Effector memory CD4-positive, alpha-beta T cell (primary cell): Measurements from ENCODE around the gene SLC4A5.
"Not testable (repeated sequence)": the region's sequence is repeated elsewhere in the genome, so short reads cannot be mapped to it uniquely, and the experiment has no call there.

Source experiments
- DNase-seq, 3 donors: peaks; one replicate each; pipeline ENCODE4 v3.0.0-alpha.2; 2020
- H3K27ac ChIP-seq: 2 replicates; pipeline ENCODE4 v1.7.0; 2013; ENCODE audit warnings: mild to moderate bottlenecking, low read length, moderate library complexity; ENCODE audit not compliant: insufficient read depth, poor library complexity, severe bottlenecking
- H3K27me3 ChIP-seq: replicated peaks from 2 replicates; pipeline ENCODE4 v1.7.0; 2013; ENCODE audit warnings: mild to moderate bottlenecking, low read length; ENCODE audit not compliant: insufficient read depth, control insufficient read depth, poor library complexity, severe bottlenecking
- H3K36me3 ChIP-seq: 2 replicates; pipeline ENCODE4 v1.7.0; 2013; ENCODE audit warnings: mild to moderate bottlenecking, low read length, moderate library complexity; ENCODE audit not compliant: control insufficient read depth, insufficient read depth
- H3K4me1 ChIP-seq: 2 replicates; pipeline ENCODE4 v1.7.0; 2013; ENCODE audit warnings: low read length, mild to moderate bottlenecking; ENCODE audit not compliant: control insufficient read depth, insufficient read depth, poor library complexity, severe bottlenecking
- H3K4me3 ChIP-seq: 2 replicates; pipeline ENCODE4 v1.7.0; 2013; ENCODE audit warnings: low read length, low read depth, mild to moderate bottlenecking; ENCODE audit not compliant: insufficient read depth, poor library complexity, severe bottlenecking
- H3K9me3 ChIP-seq: 2 replicates; pipeline ENCODE4 v1.7.0; 2013; ENCODE audit warnings: mild to moderate bottlenecking, low read length, moderate library complexity; ENCODE audit not compliant: control insufficient read depth

SLC4A5 gene

DNA sequence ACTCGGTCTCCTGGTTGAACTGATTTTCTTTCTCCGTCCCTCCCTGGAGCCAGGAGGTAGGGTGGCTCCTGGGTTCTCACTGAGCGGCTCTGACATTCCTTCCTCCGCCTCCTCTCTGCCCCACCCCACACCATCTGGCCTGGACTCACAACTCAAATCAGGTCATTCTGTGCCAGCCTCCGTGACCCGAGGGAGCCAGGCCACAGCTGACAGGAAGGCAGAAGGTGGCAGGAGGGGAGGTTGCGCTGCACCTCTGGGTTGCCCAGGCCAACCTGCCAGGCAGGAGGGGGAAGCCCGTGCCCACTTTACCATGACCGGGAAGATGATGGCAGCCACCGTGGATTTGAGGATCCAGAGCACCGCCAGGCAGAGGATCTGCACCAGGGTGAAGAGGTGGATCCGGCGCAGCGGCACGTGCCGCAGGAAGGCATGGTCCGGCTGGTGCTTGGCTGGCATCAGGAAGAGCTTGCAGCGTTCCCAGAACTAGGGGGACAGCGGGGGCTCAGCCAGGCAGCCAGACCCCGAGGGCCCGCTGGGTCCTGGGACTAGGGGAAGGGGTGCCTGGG is 116.5 kb downstream of the SLC4A5 start:
- Histone ChIP-seq H3K27me3 (no peaks in the 10 kb centered on the region), H3K4me1 (no peaks in the 10 kb centered on the region), H3K9me3 (no peaks in the 10 kb centered on the region), H3K27ac (no peak overlapping the region), H3K36me3 (no peaks in the 10 kb centered on the region), H3K4me3 (no peak overlapping the region)
- no peak for DNase-seq

- no peak overlapping the region for H3K4me3 ChIP-seq
- no peaks in the 10 kb centered on the region for H3K27me3 ChIP-seq
- no peaks in the 10 kb centered on the region for H3K36me3 ChIP-seq
- no peak for DNase-seq
- no peak overlapping the region for H3K27ac ChIP-seq
- H3K9me3 ChIP-seq, result no peaks in the 10 kb centered on the region
- H3K4me1 ChIP-seq, result no peaks in the 10 kb centered on the region
Observed at GRCh38 chr2:74225698-74226459, 117.3 kb downstream of the SLC4A5 start.

DNA sequence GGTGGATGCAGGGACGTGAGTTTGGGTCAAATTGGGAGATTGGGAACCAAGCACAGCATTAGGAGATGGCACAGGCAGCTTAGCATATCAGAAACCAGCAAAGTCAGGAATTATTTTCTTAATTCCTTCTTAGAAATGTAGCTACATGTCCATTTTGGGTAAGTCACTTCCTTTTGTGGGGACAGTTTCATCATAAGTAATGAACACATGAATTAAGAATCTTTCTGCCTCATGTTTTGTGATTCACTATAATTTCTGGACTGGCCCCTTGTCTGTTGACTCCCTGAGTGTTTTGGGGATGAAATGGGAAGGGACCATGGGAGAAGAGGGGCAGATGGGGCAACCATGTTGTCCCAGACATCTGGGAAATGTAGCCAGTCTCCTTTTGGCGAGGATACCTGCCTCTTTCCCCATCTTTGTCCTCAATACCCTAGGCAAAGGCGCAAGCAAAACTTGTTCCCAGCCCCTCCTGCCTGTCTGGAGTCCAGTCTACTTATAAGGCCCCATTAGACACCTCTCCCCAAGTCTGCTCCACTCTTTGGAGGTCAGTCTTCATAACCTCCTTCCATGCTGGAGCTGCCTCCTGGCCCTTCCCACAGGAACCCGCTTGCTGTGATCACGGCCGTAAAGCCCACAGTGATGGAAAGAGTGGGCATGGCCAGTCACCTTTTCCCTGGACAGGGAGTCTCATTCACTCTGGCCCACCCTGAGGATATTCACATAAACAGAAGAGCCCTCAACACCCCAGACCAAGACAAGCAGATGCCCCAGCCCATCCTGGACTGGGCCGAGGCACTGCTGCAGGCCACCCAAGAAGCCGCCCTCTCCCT is 119.1 kb downstream of the SLC4A5 start:
- DNase-seq, result no peak
- Histone ChIP-seq H3K27me3 (no peaks in the 10 kb centered on the region), H3K9me3 (no peaks in the 10 kb centered on the region), H3K4me3 (no peak overlapping the region), H3K27ac (no peak overlapping the region), H3K4me1 (no peaks in the 10 kb centered on the region), H3K36me3 (peaks cover 4% of the 10 kb centered on the region)

GRCh38 chr2:74222300-74222650 is 120.9 kb downstream of the SLC4A5 start:
- peaks cover 11% of the 10 kb centered on the region for H3K36me3 ChIP-seq
- DNase-seq, result no peak
- H3K4me3 ChIP-seq, result no peak overlapping the region
- H3K4me1 ChIP-seq, result no peaks in the 10 kb centered on the region
- H3K27me3 ChIP-seq, result no peaks in the 10 kb centered on the region
- H3K27ac ChIP-seq, result no peak overlapping the region
- no peaks in the 10 kb centered on the region for H3K9me3 ChIP-seq

DNA sequence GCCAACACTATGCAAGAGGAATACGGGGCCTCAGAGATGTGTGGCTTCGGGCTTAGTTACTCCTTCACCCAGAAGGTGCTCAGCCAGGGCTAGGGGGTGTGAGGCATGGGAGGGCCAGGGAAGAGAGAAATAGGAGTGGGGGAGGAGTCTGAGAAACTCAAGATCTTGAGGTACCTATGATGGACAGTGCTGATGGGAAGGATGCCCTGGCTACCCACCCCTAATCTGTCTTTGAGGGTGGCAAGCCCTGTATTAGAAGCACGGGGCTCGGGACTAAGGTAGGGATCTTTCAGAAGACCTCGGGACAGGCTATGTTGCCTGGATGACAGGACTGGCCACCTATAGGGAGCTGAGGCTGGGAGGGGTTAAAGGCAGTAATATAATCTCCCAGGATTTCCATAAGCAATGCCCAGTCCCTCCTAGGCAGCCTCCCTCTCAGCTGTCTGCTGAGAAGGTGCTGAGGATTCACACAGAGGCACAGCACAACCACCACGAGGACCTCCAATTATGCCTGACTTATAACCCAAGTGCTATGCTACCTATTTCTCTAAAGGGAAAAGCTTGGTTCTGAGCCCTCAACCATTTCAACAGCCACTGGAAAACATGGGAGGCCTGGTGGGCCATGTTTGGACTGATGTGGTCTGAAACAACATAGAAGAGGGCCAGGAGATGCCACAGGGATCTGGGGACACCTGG is 121.5 kb downstream of the SLC4A5 start:
- no peaks in the 10 kb centered on the region for H3K27me3 ChIP-seq
- DNase-seq, result no peak
- H3K4me3 ChIP-seq, result no peak overlapping the region
- H3K27ac ChIP-seq, result no peak overlapping the region
- H3K36me3 ChIP-seq, result peaks cover 17% of the 10 kb centered on the region
- H3K4me1 ChIP-seq, result no peaks in the 10 kb centered on the region
- H3K9me3 ChIP-seq, result no peaks in the 10 kb centered on the region

- H3K27me3 ChIP-seq, result no peaks in the 10 kb centered on the region
- no peak overlapping the region for H3K4me3 ChIP-seq
- H3K36me3 ChIP-seq, result peaks cover 20% of the 10 kb centered on the region
- H3K9me3 ChIP-seq, result no peaks in the 10 kb centered on the region
- no peak for DNase-seq
- no peaks in the 10 kb centered on the region for H3K4me1 ChIP-seq
- H3K27ac ChIP-seq, result no peak overlapping the region
Observed at GRCh38 chr2:74221091-74221490, 122.1 kb downstream of the SLC4A5 start.

DNA sequence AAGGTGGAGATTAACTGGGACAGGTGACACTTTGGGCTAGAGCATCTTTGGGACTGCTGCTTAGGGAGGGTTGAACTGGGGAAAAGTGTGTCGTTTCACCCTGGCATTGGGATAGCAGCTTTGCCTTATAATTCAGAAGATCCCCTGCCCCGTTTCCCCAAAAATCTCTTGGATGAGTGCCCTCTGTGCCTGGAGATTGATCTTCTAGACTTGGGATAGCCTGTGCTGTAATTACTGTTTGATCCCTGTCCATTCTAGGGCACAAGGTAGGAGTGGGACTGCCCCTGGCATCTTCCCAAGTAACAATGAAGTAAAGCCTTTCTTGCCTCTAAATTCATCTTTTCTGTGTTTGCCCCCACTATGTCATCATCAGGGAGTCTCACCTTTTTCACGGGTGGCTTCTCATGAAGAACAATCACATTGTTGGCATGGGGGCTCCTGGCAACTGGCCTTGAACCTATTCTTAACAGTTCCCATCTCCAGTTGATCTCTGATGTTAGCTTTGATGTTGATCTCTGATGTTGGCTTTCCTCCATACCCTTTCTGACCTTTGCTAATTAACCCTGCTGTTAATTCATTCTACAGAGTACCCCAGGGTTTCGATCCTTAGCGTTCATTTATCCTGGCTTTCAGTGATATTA is 123.2 kb downstream of the SLC4A5 start:
- Histone ChIP-seq H3K9me3 (no peaks in the 10 kb centered on the region), H3K36me3 (peaks cover 24% of the 10 kb centered on the region), H3K4me1 (no peaks in the 10 kb centered on the region), H3K27me3 (no peaks in the 10 kb centered on the region), H3K27ac (no peak overlapping the region), H3K4me3 (no peak overlapping the region)
- DNase-seq, result no peak

DNA sequence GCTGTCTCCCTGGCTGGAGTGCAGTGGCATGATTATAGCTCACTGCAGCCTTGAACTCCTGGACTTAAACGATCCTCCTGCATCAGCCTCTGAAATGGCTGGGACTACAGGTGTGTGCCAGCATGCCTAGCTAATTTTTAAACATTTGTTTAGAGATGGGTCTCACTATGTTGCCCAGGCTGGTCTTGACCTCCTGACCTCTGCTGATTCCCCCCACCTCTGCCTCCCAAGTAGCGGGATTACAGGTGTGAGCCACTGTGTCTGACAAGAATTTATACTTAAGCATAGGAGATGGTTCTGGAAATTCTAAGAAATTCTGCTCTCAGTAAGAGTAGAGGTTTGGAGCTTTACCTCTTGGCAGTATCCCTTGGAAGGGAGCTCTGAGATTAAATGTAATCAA is 126.6 kb downstream of the SLC4A5 start:
- no peak overlapping the region for H3K4me3 ChIP-seq
- no peaks in the 10 kb centered on the region for H3K9me3 ChIP-seq
- H3K27me3 ChIP-seq, result no peaks in the 10 kb centered on the region
- no peak overlapping the region for H3K27ac ChIP-seq
- no peaks in the 10 kb centered on the region for H3K4me1 ChIP-seq
- peaks cover 46% of the 10 kb centered on the region for H3K36me3 ChIP-seq
- no peak for DNase-seq

DNA sequence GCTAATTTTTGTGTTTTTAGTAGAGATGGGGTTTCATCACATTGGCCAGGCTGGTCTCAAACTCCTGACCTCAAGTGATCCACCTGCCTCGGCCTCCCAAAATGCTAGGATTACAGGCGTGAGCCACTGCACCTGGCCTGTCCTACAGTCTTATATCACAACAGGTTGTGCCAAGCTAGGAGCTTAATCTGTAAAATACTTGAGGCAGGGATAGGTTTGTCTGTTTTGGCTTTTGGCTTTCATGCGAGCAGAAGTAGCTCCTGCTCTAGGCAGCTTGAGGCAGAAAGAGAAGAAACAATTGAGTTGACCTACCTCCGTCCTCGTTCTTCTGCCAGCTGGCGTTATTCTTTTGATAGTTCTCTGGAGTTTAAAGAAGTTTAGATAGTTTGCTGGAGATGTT is 127.4 kb downstream of the SLC4A5 start:
- DNase-seq, H3K9me3 ChIP-seq, H3K4me3 ChIP-seq, H3K27me3 ChIP-seq, H3K4me1 ChIP-seq, H3K27ac ChIP-seq: not testable (repeated sequence)
- peaks cover 49% of the 10 kb centered on the region for H3K36me3 ChIP-seq
